Measurements from ENCODE around the gene HDX. TPM values are rescaled to one million over a fixed set of nuclear protein-coding genes. Genes with fewer than 3 reads are reported as not detected.
"Not testable (repeated sequence)": the region's sequence is repeated elsewhere in the genome, so short reads cannot be mapped to it uniquely, and the experiment has no call there.

HDX gene, protein sequence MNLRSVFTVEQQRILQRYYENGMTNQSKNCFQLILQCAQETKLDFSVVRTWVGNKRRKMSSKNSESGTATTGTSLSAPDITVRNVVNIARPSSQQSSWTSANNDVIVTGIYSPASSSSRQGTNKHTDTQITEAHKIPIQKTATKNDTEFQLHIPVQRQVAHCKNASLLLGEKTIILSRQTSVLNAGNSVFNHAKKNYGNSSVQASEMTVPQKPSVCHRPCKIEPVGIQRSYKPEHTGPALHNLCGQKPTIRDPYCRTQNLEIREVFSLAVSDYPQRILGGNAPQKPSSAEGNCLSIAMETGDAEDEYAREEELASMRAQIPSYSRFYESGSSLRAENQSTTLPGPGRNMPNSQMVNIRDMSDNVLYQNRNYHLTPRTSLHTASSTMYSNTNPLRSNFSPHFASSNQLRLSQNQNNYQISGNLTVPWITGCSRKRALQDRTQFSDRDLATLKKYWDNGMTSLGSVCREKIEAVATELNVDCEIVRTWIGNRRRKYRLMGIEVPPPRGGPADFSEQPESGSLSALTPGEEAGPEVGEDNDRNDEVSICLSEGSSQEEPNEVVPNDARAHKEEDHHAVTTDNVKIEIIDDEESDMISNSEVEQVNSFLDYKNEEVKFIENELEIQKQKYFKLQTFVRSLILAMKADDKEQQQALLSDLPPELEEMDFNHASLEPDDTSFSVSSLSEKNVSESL
- total RNA-seq (1 to 10 TPM; 8.6 to 9.8 TPM), polyA plus RNA-seq (ENCODE audit: insufficient read length in 2 of 2) (1 to 10 TPM; 4.3 to 6.8 TPM)
- long read RNA-seq, donor 1: 0 reads
- long read RNA-seq, donor 2: 0 reads
- long read RNA-seq, donor 3: 0 reads
- long read RNA-seq, donor 4, full-length matches to known transcripts: 1 of 1 reads
- long read RNA-seq, donor 4, partial matches to known transcripts: 0 of 1 reads
- long read RNA-seq, donor 4, other reads (novel, unspliced or antisense): 0 of 1 reads

DNA sequence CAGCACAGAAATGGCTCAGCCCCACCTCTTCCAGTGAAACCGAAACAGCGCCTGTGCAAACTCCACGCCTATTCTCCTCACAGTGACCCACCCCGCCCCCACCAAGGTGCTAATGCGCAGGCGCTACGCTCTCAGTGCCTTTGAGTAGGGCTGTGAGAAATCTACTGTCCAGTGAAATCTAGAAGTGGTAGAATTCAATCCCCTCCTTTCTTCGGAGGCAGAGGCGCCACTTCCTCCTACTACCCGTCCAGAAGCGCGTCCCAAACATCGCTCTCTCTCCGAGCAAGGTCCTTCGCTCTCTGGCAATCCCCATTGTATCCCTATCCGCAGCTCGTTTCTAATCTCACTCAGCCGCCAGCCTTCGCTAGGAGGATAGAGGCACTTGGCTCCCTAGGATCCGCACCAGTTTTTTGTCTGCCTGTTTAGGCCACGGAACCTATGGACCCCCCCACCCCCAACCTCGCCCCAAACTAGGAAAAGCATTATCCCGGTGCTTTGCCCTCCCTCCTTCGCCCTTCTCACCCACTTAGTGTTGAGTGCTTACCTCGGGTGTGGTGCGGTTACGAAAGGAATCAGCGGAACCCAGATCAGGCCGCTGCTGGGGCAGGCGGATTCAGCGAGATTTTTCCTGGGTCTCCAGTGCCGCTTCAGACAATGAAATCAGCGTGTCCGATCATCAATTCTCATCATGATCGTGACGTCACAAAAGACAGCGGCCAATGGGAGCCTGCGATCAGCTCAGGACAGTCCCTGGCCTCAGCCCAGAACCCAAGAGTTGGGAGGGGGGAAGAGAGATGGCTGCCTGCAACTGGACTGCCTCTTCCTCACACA, at the start of gene HDX:
HDX (minus strand) TSS at position 656 of the 831 bp plus-strand sequence. CDS start 27,056 bp downstream, outside the sequence.
- Histone ChIP-seq H3K27ac (ENCODE audit: low read depth, low read length) (peak within 1 kb of the TSS; percentile 96), H3K4me3 (ENCODE audit: low read depth, low read length) (peak within 1 kb of the TSS; percentile 69), H3K9me3 (ENCODE audit: control insufficient read depth, insufficient read depth, low read length) (no peaks in the 10 kb centered on the region), H3K27me3 (ENCODE audit: control insufficient read depth, insufficient read depth, low read length) (no peaks in the 10 kb centered on the region), H3K4me1 (ENCODE audit: control insufficient read depth, insufficient read depth, low read length) (no peaks in the 10 kb centered on the region), H3K36me3 (ENCODE audit: control insufficient read depth, insufficient read depth, low read length) (no peaks in the 10 kb centered on the region)
- peak; percentile 66 to 95 (median 72) for DNase-seq (ENCODE audit: low read depth in 4 of 6, low spot score in 6 of 6)
- 20% methylated on average over 33 of the region's 38 CpGs for WGBS (ENCODE audit: insufficient coverage)

DNA sequence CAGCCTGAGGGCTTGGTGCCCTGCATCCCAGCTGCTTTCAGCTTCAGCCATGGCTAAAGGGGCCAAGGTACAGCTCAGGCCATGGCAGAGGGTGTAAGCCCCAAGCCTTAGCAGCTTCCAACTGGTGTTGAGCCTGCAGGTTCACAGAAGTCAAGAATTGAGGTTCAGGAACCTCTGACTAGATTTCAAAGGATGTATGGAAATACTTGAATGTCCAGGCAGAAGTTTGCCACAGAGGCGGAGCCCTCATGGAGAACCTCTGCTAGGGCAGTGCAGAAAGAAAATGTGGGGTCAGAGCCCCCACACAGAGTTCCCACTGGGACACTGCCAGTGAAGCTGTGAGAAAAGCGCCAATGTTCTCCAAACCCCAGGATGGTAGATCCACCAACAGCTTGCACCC, 39.1 kb upstream of the HDX start:
- not testable (repeated sequence) for H3K36me3 ChIP-seq (ENCODE audit: control insufficient read depth, insufficient read depth, low read length); H3K9me3 ChIP-seq (ENCODE audit: control insufficient read depth, insufficient read depth, low read length); H3K4me1 ChIP-seq (ENCODE audit: control insufficient read depth, insufficient read depth, low read length); H3K27me3 ChIP-seq (ENCODE audit: control insufficient read depth, insufficient read depth, low read length); H3K4me3 ChIP-seq (ENCODE audit: low read depth, low read length); H3K27ac ChIP-seq (ENCODE audit: low read depth, low read length); DNase-seq (ENCODE audit: low read depth in 4 of 6, low spot score in 6 of 6)
- WGBS (ENCODE audit: insufficient coverage): 100% methylated on average over 1 of the region's 2 CpGs

DNA sequence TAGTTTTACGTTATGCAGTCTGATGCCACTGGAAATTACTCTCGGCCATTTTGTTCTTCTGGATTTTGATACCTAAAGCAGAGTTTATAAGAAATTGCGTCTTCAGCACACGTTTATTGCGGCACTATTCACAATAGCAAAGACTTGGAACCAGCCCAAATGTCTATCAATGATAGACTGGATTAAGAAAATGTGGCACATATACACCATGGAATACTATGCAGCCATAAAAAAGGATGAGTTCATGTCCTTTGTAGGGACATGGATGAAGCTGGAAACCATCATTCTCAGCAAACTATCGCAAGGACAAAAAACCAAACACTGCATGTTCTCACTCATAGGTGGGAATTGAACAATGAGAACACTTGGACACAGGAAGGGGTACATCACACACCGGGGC, 35.4 kb upstream of the HDX start:
- H3K27ac ChIP-seq (ENCODE audit: low read depth, low read length); H3K4me3 ChIP-seq (ENCODE audit: low read depth, low read length); H3K36me3 ChIP-seq (ENCODE audit: control insufficient read depth, insufficient read depth, low read length); H3K9me3 ChIP-seq (ENCODE audit: control insufficient read depth, insufficient read depth, low read length); H3K27me3 ChIP-seq (ENCODE audit: control insufficient read depth, insufficient read depth, low read length); DNase-seq (ENCODE audit: low read depth in 4 of 6, low spot score in 6 of 6); H3K4me1 ChIP-seq (ENCODE audit: control insufficient read depth, insufficient read depth, low read length): not testable (repeated sequence)
- 100% methylated on average over 1 of the region's 7 CpGs for whole genome bisulfite sequencing (ENCODE audit: insufficient coverage)

DNA sequence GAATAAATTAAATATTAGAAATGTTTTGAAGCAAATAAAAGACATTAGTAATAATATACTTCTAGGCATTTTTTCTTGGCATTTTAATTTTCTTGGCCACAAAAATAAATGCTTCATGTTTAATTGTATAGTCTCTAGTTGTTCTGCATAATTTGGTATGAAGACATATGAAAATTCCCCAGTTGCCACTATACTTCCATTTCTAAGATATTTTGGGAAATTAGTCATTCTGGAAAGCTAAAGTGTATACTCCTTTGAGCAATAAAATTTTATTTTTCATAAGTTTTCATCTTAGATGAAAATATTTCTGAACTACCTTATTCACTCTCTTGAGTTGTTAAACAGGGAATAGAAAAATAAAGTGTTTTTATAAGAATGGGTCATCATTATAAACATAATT, 13.8 kb downstream of the HDX start:
- H3K9me3 ChIP-seq (ENCODE audit: control insufficient read depth, insufficient read depth, low read length): no peaks in the 10 kb centered on the region
- H3K36me3 ChIP-seq (ENCODE audit: control insufficient read depth, insufficient read depth, low read length): no peaks in the 10 kb centered on the region
- H3K27ac ChIP-seq (ENCODE audit: low read depth, low read length): no peak overlapping the region
- no peaks in the 10 kb centered on the region for H3K27me3 ChIP-seq (ENCODE audit: control insufficient read depth, insufficient read depth, low read length)
- H3K4me3 ChIP-seq (ENCODE audit: low read depth, low read length): no peak overlapping the region
- H3K4me1 ChIP-seq (ENCODE audit: control insufficient read depth, insufficient read depth, low read length): no peaks in the 10 kb centered on the region
- DNase-seq (ENCODE audit: low read depth in 4 of 6, low spot score in 6 of 6): no peak

DNA sequence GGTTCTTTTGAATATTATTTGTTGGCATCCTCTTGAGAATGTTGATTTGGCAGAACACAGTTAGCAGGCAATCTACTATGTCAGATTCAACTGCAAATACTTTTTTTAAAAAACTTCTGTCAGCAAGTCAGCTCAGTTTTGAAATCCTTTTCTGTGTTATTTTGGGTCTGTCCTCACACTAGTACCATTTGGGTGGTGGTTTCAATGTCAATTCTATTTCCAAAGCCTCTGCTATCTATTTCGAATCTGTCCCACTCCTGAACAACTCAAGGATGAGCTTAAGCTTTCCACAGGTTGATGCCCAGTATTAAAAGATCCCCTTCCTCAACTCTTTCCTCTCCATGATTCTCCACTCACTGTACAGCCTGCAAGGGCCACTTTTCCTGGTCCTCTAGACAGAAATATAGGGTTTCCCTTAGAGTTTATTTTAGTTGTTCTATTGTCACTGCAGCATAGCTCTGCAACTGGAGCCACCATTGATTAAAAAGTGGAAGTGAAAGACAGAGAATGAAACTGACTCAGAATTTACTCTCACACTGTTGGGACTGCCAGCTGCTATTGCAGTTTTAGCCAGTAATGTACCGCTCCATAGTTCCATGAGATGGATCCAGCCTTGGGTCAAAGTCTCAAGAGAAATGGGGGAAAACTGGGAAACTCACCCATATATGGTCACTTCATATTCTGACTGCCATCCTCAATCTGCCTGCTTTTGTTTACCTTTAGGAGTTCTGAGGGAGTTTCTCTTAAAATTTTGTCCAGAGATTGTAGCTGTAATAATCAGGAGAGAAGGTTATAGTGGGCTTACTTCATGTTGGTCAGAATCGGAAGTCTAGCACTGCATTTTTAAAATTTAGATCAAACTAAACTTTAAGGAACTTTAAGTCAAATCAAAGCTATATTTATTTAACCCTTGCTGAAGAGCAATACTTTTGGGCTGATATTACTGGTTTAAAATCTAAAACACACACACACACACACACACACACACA, 14.6 kb downstream of the HDX start:
- Histone ChIP-seq H3K36me3 (ENCODE audit: control insufficient read depth, insufficient read depth, low read length) (no peaks in the 10 kb centered on the region), H3K27ac (ENCODE audit: low read depth, low read length) (no peak overlapping the region), H3K27me3 (ENCODE audit: control insufficient read depth, insufficient read depth, low read length) (no peaks in the 10 kb centered on the region), H3K4me1 (ENCODE audit: control insufficient read depth, insufficient read depth, low read length) (no peaks in the 10 kb centered on the region), H3K9me3 (ENCODE audit: control insufficient read depth, insufficient read depth, low read length) (peaks cover 6% of the 10 kb centered on the region), H3K4me3 (ENCODE audit: low read depth, low read length) (no peak overlapping the region)
- no peak for DNase-seq (ENCODE audit: low read depth in 4 of 6, low spot score in 6 of 6)
- 83% methylated on average over 1 of the region's 3 CpGs for WGBS (ENCODE audit: insufficient coverage)

DNA sequence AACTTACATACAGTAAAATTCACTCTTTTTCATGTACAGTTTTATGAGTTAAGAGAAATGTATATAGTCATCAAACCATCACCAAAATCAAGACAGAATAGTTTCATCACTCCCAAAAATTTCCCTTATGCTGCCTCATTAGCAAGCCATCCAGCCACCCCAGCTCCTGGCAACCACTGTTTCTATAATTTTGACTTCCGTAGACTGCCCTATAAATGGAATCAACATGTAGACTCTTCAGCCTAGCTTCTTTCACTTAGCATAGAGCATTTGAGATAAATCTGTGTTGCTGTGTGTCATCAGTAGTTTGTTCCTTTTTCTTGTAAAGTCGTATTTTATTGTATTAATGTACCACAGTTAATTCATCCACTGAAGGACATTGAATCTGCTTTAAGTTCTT, 23.2 kb downstream of the HDX start:
- no peak overlapping the region for H3K27ac ChIP-seq (ENCODE audit: low read depth, low read length)
- DNase-seq (ENCODE audit: low read depth in 4 of 6, low spot score in 6 of 6): no peak
- no peaks in the 10 kb centered on the region for H3K36me3 ChIP-seq (ENCODE audit: control insufficient read depth, insufficient read depth, low read length)
- H3K4me3 ChIP-seq (ENCODE audit: low read depth, low read length): no peak overlapping the region
- no peaks in the 10 kb centered on the region for H3K27me3 ChIP-seq (ENCODE audit: control insufficient read depth, insufficient read depth, low read length)
- no peaks in the 10 kb centered on the region for H3K4me1 ChIP-seq (ENCODE audit: control insufficient read depth, insufficient read depth, low read length)
- peaks cover 14% of the 10 kb centered on the region for H3K9me3 ChIP-seq (ENCODE audit: control insufficient read depth, insufficient read depth, low read length)
- no CpG with 5 or more reads among the region's 2 CpGs for WGBS (ENCODE audit: insufficient coverage)

DNA sequence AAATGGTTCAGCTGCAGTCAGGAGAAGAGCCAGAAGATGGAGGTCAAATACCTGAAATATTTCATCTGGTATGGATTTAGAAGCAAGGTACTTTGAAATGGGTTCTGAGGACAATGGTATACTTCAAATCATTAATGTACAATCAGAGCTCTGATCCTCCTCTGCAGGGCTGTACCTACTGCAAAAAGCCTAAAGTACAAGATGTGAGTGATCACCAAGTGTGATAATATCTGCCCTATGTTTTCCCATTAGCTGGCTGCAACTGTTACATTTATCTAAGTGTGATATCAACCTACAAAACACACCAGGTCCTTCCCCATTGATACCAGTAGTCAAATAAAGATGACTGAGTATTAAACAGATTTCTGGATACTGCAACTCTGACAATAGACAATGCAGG, 25.1 kb downstream of the HDX start:
- Histone ChIP-seq H3K27me3 (ENCODE audit: control insufficient read depth, insufficient read depth, low read length) (no peaks in the 10 kb centered on the region), H3K27ac (ENCODE audit: low read depth, low read length) (no peak overlapping the region), H3K4me3 (ENCODE audit: low read depth, low read length) (no peak overlapping the region), H3K4me1 (ENCODE audit: control insufficient read depth, insufficient read depth, low read length) (no peaks in the 10 kb centered on the region), H3K9me3 (ENCODE audit: control insufficient read depth, insufficient read depth, low read length) (peaks cover 3% of the 10 kb centered on the region), H3K36me3 (ENCODE audit: control insufficient read depth, insufficient read depth, low read length) (no peaks in the 10 kb centered on the region)
- DNase-seq (ENCODE audit: low read depth in 4 of 6, low spot score in 6 of 6): no peak

DNA sequence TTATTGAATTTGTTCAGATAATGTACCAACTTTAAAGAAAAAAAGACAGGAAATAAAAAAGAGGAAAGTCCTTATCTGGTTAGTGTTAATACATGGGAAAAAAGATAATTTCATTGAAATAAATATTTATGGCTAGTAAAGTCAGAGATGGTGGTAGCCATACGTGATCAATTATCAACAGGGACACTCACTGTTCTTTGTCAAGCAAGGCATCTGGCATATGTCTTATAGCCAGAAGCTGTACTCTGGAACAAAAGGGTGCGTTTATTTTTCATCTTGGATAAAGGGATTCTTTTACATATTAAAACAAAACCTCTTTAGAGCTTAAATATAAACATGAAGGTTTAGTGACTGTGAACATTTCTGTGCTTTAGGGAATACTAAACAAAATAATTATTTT, 26.7 kb downstream of the HDX start:
- no peak overlapping the region for H3K27ac ChIP-seq (ENCODE audit: low read depth, low read length)
- H3K4me1 ChIP-seq (ENCODE audit: control insufficient read depth, insufficient read depth, low read length): no peaks in the 10 kb centered on the region
- no peaks in the 10 kb centered on the region for H3K27me3 ChIP-seq (ENCODE audit: control insufficient read depth, insufficient read depth, low read length)
- no peaks in the 10 kb centered on the region for H3K36me3 ChIP-seq (ENCODE audit: control insufficient read depth, insufficient read depth, low read length)
- DNase-seq (ENCODE audit: low read depth in 4 of 6, low spot score in 6 of 6): no peak
- WGBS (ENCODE audit: insufficient coverage): no CpG with 5 or more reads among the region's 2 CpGs
- no peaks in the 10 kb centered on the region for H3K9me3 ChIP-seq (ENCODE audit: control insufficient read depth, insufficient read depth, low read length)
- no peak overlapping the region for H3K4me3 ChIP-seq (ENCODE audit: low read depth, low read length)
